Measurements from ENCODE around the gene MNDA.

GRCh38 chr1:158809862-158810261 is 21.3 kb upstream of the MNDA start:
- TF ChIP-seq ZFP30 (CRISPR knock-in tag; IDR thresholded peaks at IDR 0.05): no peak
- no peak for TF ChIP-seq PATZ1 (CRISPR knock-in tag; IDR thresholded peaks at IDR 0.05; ENCODE audit: borderline replicate concordance)
- TF ChIP-seq CSDC2 (CRISPR knock-in tag; IDR thresholded peaks at IDR 0.05): no peak
- no peak for TF ChIP-seq RARB (CRISPR knock-in tag; IDR thresholded peaks at IDR 0.05)
- no peak for TF ChIP-seq BACH2 (CRISPR knock-in tag; IDR thresholded peaks at IDR 0.05; ENCODE audit: borderline replicate concordance)
- no peak for TF ChIP-seq ISL1 (CRISPR knock-in tag; IDR thresholded peaks at IDR 0.05)
- TF ChIP-seq CREB5 (CRISPR knock-in tag; IDR thresholded peaks at IDR 0.05; ENCODE audit: low read depth): no peak
